SK-N-SH (cell line): ENCODE results near the gene DRD2. TPM values are rescaled to one million over a fixed set of nuclear protein-coding genes. Genes with fewer than 3 reads are reported as not detected.
A peak's percentile ranks its signal among the peaks of the same experiment; 100 is the strongest.

Experiments
- CTCF ChIA-PET: fragments of 300-600, 350-600 bp; formaldehyde crosslinking; extraction: SDS; loops from one replicate; lab custom pipeline; 2021; lab: Yijun Ruan, JAX
- POLR2A ChIA-PET: fragments of 350-600 bp; sonication (Branson Sonifier 250); formaldehyde crosslinking; extraction: SDS; loops from one replicate; lab custom pipeline; 2020; ENCODE audit warnings: antibody characterized with exemption, inconsistent platforms; lab: Yijun Ruan, JAX
- DNase-seq: peaks from one replicate; pipeline ENCODE4 v3.0.0; 2012
- H2AFZ ChIP-seq: fragments of 200-600 bp; sonication (generic); 2 replicates; pipeline ENCODE4 v1.8.1; 2016; ENCODE audit warnings: antibody characterized with exemption, mild to moderate bottlenecking, low read depth
- H3F3A ChIP-seq: fragments of 200-600 bp; sonication (generic); replicated peaks from 2 replicates; pipeline ENCODE3; 2016; ENCODE audit warnings: antibody characterized with exemption, mild to moderate bottlenecking; ENCODE audit not compliant: insufficient read depth
- H3K27ac ChIP-seq, 2 experiments: fragments of 200-500 bp in 1 of 2; fragments of 200-600 bp in 1 of 2; sonication (Bioruptor generic) in 1 of 2; sonication (generic), shearing (Covaris generic) in 1 of 2; 2 replicates each; pipeline versions ENCODE4 v1.5.1 to v1.6.1; 2014 to 2016; ENCODE audit warnings: low read depth in 2 of 2, inconsistent platforms in 1 of 2, low read length in 1 of 2, mild to moderate bottlenecking in 1 of 2, mixed read lengths in 1 of 2
- H3K27me3 ChIP-seq: fragments of 200-600 bp; sonication (generic), shearing (Covaris generic); 2 replicates; pipeline ENCODE4 v1.6.1; 2016; ENCODE audit warnings: mixed run types; ENCODE audit not compliant: insufficient read depth
- H3K36me3 ChIP-seq, 2 experiments: fragments of 200-500 bp in 1 of 2; fragments of 200-600 bp in 1 of 2; sonication (Bioruptor generic) in 1 of 2; sonication (generic) in 1 of 2; replicated peaks in 1 of 2; 2 replicates each; pipeline versions ENCODE3 to v1.5.1; 2014 to 2016; ENCODE audit warnings: low read length in 1 of 2, mild to moderate bottlenecking in 1 of 2; ENCODE audit not compliant: insufficient read depth in 2 of 2, control insufficient read depth in 1 of 2
- H3K4me1 ChIP-seq, 2 experiments: fragments of 200-500 bp in 1 of 2; fragments of 200-600 bp in 1 of 2; sonication (Bioruptor generic) in 1 of 2; sonication (generic), shearing (Covaris generic) in 1 of 2; 2 replicates each; pipeline versions ENCODE4 v1.5.1 to v1.6.1; 2014 to 2016; ENCODE audit warnings: low read depth in 1 of 2, low read length in 1 of 2, mixed run types in 1 of 2; ENCODE audit not compliant: insufficient read depth in 2 of 2, control insufficient read depth in 1 of 2
- H3K4me2 ChIP-seq: fragments of 200-600 bp; sonication (generic), shearing (Covaris generic); 2 replicates; pipeline ENCODE4 v1.6.1; 2017; ENCODE audit warnings: mixed run types
- H3K4me3 ChIP-seq, 2 experiments: fragments of 200-500 bp in 1 of 2; fragments of 200-600 bp in 1 of 2; sonication (Bioruptor generic) in 1 of 2; sonication (generic), shearing (Covaris generic) in 1 of 2; 2 replicates each; pipeline versions ENCODE4 v1.5.1 to v1.8.1; 2014 to 2016; ENCODE audit warnings: low read depth in 2 of 2, inconsistent platforms in 1 of 2, low read length in 1 of 2, mild to moderate bottlenecking in 1 of 2, mixed read lengths in 1 of 2, moderate library complexity in 1 of 2
- H3K79me2 ChIP-seq: fragments of 200-600 bp; sonication (generic); 2 replicates; pipeline ENCODE4 v1.8.1; 2017; ENCODE audit warnings: mild to moderate bottlenecking; ENCODE audit not compliant: insufficient read depth
- H3K9ac ChIP-seq: fragments of 200-600 bp; sonication (generic); 2 replicates; pipeline ENCODE4 v1.6.1; 2017; ENCODE audit warnings: mixed run types
- H3K9me2 ChIP-seq: fragments of 200-600 bp; sonication (generic); 2 replicates; pipeline ENCODE4 v1.6.1; 2017; ENCODE audit warnings: mixed run types
- H3K9me3 ChIP-seq: fragments of 200-600 bp; sonication (generic); 2 replicates; pipeline ENCODE4 v1.6.1; 2017; ENCODE audit warnings: mixed run types, mild to moderate bottlenecking, moderate library complexity
- H4K20me1 ChIP-seq: fragments of 200-600 bp; sonication (generic); 2 replicates; pipeline ENCODE4 v1.6.1; 2017; ENCODE audit warnings: mild to moderate bottlenecking, mixed run types; ENCODE audit not compliant: insufficient read depth
- CHD2 ChIP-seq: fragments of 150-350 bp; IDR thresholded peaks from 2 replicates; pipeline ENCODE4 v1.6.1; 2018; ENCODE audit warnings: low read length; ENCODE audit not compliant: partially characterized antibody
- ELF1 ChIP-seq: IDR thresholded peaks from 2 replicates; pipeline ENCODE4 v1.4.0; 2012
- FOXJ3 ChIP-seq: sonication (generic); formaldehyde crosslinking; IDR thresholded peaks from 2 replicates; pipeline ENCODE4 v1.5.1; 2020; ENCODE audit warnings: mild to moderate bottlenecking, missing genetic modification reagents
- GATA2 ChIP-seq: sonication (generic); formaldehyde crosslinking; IDR thresholded peaks from 2 replicates; pipeline ENCODE4 v1.5.0; 2020; ENCODE audit warnings: mild to moderate bottlenecking, missing genetic modification reagents
- MEF2A ChIP-seq: IDR thresholded peaks from 2 replicates; pipeline ENCODE4 v1.4.0; 2012; ENCODE audit warnings: low read depth, borderline replicate concordance
- RCOR1 ChIP-seq: fragments of 150-350 bp; IDR thresholded peaks from 2 replicates; pipeline ENCODE4 v1.6.1; 2017; ENCODE audit warnings: antibody characterized with exemption, low read length
- TEAD4 ChIP-seq: IDR thresholded peaks from 2 replicates; pipeline ENCODE4 v1.4.0; 2012; ENCODE audit warnings: mild to moderate bottlenecking, borderline replicate concordance; ENCODE audit not compliant: insufficient read depth
- WGBS: methylation state at CpG from one replicate; pipeline ENCODE4 v1.1.6; 2017; ENCODE audit warnings: low lambda C conversion rate; 5-methylcytosine and 5-hydroxymethylcytosine counted together
- polyA plus RNA-seq, 3 experiments: library from polyadenylated mRNA; depleted of rRNA; stranded (reverse); fragments of >200 nt; gene quantifications; 2 replicates each; pipeline ENCODE4 v1.2.3, GENCODE V29; 2012
- TF ChIP-seq, protein P1 (sequence below): IDR thresholded peaks from 2 replicates; pipeline ENCODE4; 2012

Gene DRD2
- polyA plus RNA-seq, 1 of the 3 experiments (the other 2 are of a cell fraction): 0.10 TPM

GRCh38 chr11:113370634-113371033 is 104.6 kb downstream of the DRD2 start:
- DNase-seq: peak; percentile 67
- H3K4me3 ChIP-seq: no peak overlapping the region
- POLR2A ChIA-PET: no interaction called here

GRCh38 chr11:113369411-113369810 is 105.8 kb downstream of the DRD2 start:
- POLR2A ChIA-PET: no interaction called here
- 97% methylated on average over 3 of the region's 3 CpGs for WGBS
- CTCF ChIA-PET: interaction anchor here (2.0 to 2.5 kb wide), 2 partner anchors 8 to 163 kb away, joined by 4 to 8 read pairs; no protein-coding TSS in a partner anchor

More at GRCh38 chr11:113370634-113371033, 104.6 kb downstream of the DRD2 start:
- no peaks in the 10 kb centered on the region for H3F3A ChIP-seq
- no peak overlapping the region for H2AFZ ChIP-seq
- H3K9me2 ChIP-seq: no peaks in the 10 kb centered on the region
- WGBS: 48% methylated on average over 4 of the region's 5 CpGs
- no peaks in the 10 kb centered on the region for H4K20me1 ChIP-seq
- CTCF ChIA-PET: interaction anchor here (0.9 to 1.3 kb wide), 2 partner anchors 106 to 162 kb away, joined by 3 to 4 read pairs; no protein-coding TSS in a partner anchor
- no peak overlapping the region for H3K9ac ChIP-seq
- peaks cover 0 to 8% of the 10 kb centered on the region in 2 experiments for H3K36me3 ChIP-seq
- H3K27ac ChIP-seq: peak overlapping the region in 1 of 2 experiments; percentile 47; a peak in 1 of 4 replicates
- no peaks in the 10 kb centered on the region for H3K27me3 ChIP-seq
- no peak overlapping the region for H3K4me2 ChIP-seq
- no peaks in the 10 kb centered on the region for H3K9me3 ChIP-seq
- H3K79me2 ChIP-seq: no peaks in the 10 kb centered on the region
- peaks cover 0 to 13% of the 10 kb centered on the region in 2 experiments; a peak in 2 of 4 replicates for H3K4me1 ChIP-seq
- no peak for TF ChIP-seq TEAD4
- peak; percentile 25 for TF ChIP-seq CHD2
- TF ChIP-seq, protein P1, sequence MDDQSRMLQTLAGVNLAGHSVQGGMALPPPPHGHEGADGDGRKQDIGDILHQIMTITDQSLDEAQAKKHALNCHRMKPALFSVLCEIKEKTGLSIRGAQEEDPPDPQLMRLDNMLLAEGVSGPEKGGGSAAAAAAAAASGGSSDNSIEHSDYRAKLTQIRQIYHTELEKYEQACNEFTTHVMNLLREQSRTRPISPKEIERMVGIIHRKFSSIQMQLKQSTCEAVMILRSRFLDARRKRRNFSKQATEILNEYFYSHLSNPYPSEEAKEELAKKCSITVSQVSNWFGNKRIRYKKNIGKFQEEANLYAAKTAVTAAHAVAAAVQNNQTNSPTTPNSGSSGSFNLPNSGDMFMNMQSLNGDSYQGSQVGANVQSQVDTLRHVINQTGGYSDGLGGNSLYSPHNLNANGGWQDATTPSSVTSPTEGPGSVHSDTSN: no peak
- no peak for TF ChIP-seq MEF2A
- TF ChIP-seq GATA2 (CRISPR knock-in tag): peak; percentile 74
- TF ChIP-seq RCOR1: peak; percentile 27; the same call in 1 of the 2 replicates
- TF ChIP-seq ELF1: no peak

More at GRCh38 chr11:113369411-113369810, 105.8 kb downstream of the DRD2 start:
- H3K79me2 ChIP-seq: no peaks in the 10 kb centered on the region
- H2AFZ ChIP-seq: no peak overlapping the region
- no peak overlapping the region for H3K9ac ChIP-seq
- H3K27me3 ChIP-seq: no peaks in the 10 kb centered on the region
- no peak overlapping the region for H3K27ac ChIP-seq
- H3K9me2 ChIP-seq: no peaks in the 10 kb centered on the region
- peaks cover 0 to 16% of the 10 kb centered on the region in 2 experiments for H3K36me3 ChIP-seq
- no peak for DNase-seq
- no peak overlapping the region for H3K4me2 ChIP-seq
- no peak overlapping the region for H3K4me3 ChIP-seq
- no peaks in the 10 kb centered on the region for H4K20me1 ChIP-seq
- TF ChIP-seq FOXJ3 (no peak), TEAD4 (no peak)
- TF ChIP-seq, protein P1: no peak
- TF ChIP-seq, all 33 proteins: peak for 0
- peaks cover 0 to 13% of the 10 kb centered on the region in 2 experiments; a peak in 2 of 4 replicates for H3K4me1 ChIP-seq
- H3K9me3 ChIP-seq: no peaks in the 10 kb centered on the region
- H3F3A ChIP-seq: no peaks in the 10 kb centered on the region
